Trophoblast cell (in vitro differentiated cells and primary cell): ENCODE results near the gene SMAD2.

Experiments
- DNase-seq, 2 donors: peaks; one replicate each; pipeline ENCODE4 v3.0.0-alpha.2; 2016
- H2AFZ ChIP-seq: 2 replicates; pipeline ENCODE4 v1.6.1; 2013; ENCODE audit warnings: low read length, moderate library complexity, mild to moderate bottlenecking; ENCODE audit not compliant: insufficient read depth, poor library complexity
- H2AK5ac ChIP-seq: 2 replicates; pipeline ENCODE4 v1.6.1; 2013; ENCODE audit warnings: mild to moderate bottlenecking, low read length
- H2BK120ac ChIP-seq: 2 replicates; pipeline ENCODE4 v1.6.1; 2013; ENCODE audit warnings: low read length, mild to moderate bottlenecking, moderate library complexity; ENCODE audit not compliant: insufficient read depth, poor library complexity
- H2BK12ac ChIP-seq: 2 replicates; pipeline ENCODE4 v1.6.1; 2013; ENCODE audit warnings: mild to moderate bottlenecking, low read length, moderate library complexity
- H2BK5ac ChIP-seq: 2 replicates; pipeline ENCODE4 v1.6.1; 2013; ENCODE audit warnings: low read length, low read depth, moderate library complexity, mild to moderate bottlenecking; ENCODE audit not compliant: poor library complexity
- H3K14ac ChIP-seq: 2 replicates; pipeline ENCODE4 v1.6.1; 2013; ENCODE audit warnings: mild to moderate bottlenecking, low read length
- H3K18ac ChIP-seq: 2 replicates; pipeline ENCODE4 v1.6.1; 2013; ENCODE audit warnings: mild to moderate bottlenecking, low read length
- H3K23ac ChIP-seq: 2 replicates; pipeline ENCODE4 v1.6.1; 2013; ENCODE audit warnings: low read length
- H3K27ac ChIP-seq: 2 replicates; pipeline ENCODE4 v1.5.1; 2013; ENCODE audit warnings: low read depth, mild to moderate bottlenecking, inconsistent platforms, low read length, moderate library complexity
- H3K27me3 ChIP-seq: 2 replicates; pipeline ENCODE4 v1.6.1; 2013; ENCODE audit warnings: inconsistent platforms, mild to moderate bottlenecking, low read length, moderate library complexity; ENCODE audit not compliant: insufficient read depth
- H3K36me3 ChIP-seq, 2 experiments: 1 replicate in 1 of 2; 2 replicates in 1 of 2; pipeline ENCODE4 v1.6.1; 2013; ENCODE audit warnings: low read length in 2 of 2, mild to moderate bottlenecking in 2 of 2, moderate library complexity in 1 of 2; ENCODE audit not compliant: insufficient read depth in 2 of 2, control insufficient read depth in 1 of 2
- H3K4ac ChIP-seq: 2 replicates; pipeline ENCODE4 v1.6.1; 2013; ENCODE audit warnings: low read depth, mild to moderate bottlenecking, low read length, moderate library complexity
- H3K4me1 ChIP-seq, 2 experiments: 1 replicate in 1 of 2; 2 replicates in 1 of 2; pipeline ENCODE4 v1.6.1; 2013; ENCODE audit warnings: low read length in 2 of 2, mild to moderate bottlenecking in 2 of 2, moderate library complexity in 1 of 2; ENCODE audit not compliant: insufficient read depth in 2 of 2, control insufficient read depth in 1 of 2
- H3K4me2 ChIP-seq: 2 replicates; pipeline ENCODE4 v1.6.1; 2013; ENCODE audit warnings: inconsistent platforms, mild to moderate bottlenecking, low read length, moderate library complexity
- H3K4me3 ChIP-seq: 2 replicates; pipeline ENCODE4 v1.5.1; 2013; ENCODE audit warnings: mild to moderate bottlenecking, low read depth, low read length, inconsistent platforms
- H3K79me1 ChIP-seq: one replicate; pipeline ENCODE4 v1.6.1; 2013; ENCODE audit warnings: low read length
- H3K79me2 ChIP-seq: 2 replicates; pipeline ENCODE4 v1.6.1; 2013; ENCODE audit warnings: low read length, mild to moderate bottlenecking; ENCODE audit not compliant: control insufficient read depth, insufficient read depth, poor library complexity
- H3K9ac ChIP-seq: 2 replicates; pipeline ENCODE4 v1.6.1; 2013; ENCODE audit warnings: mild to moderate bottlenecking, low read length
- H3K9me3 ChIP-seq: 2 replicates; pipeline ENCODE4 v1.6.1; 2013; ENCODE audit warnings: low read depth, mild to moderate bottlenecking, control low read depth, inconsistent platforms, low read length; ENCODE audit not compliant: insufficient read depth
- H4K12ac ChIP-seq: 2 replicates; pipeline ENCODE4 v1.6.1; 2013; ENCODE audit warnings: low read depth, mild to moderate bottlenecking, low read length, moderate library complexity
- H4K8ac ChIP-seq: 2 replicates; pipeline ENCODE4 v1.6.1; 2013; ENCODE audit warnings: low read depth, mild to moderate bottlenecking, low read length, moderate library complexity
- H4K91ac ChIP-seq: one replicate; pipeline ENCODE4 v1.6.1; 2013; ENCODE audit warnings: low read depth, mild to moderate bottlenecking, low read length, moderate library complexity
- WGBS: extraction: QIAGEN DNeasy Blood & Tissue Kit; methylation state at CpG from one replicate; pipeline ENCODE4 v1.1.7; 2013; ENCODE audit warnings: missing lambda C conversion rate; ENCODE audit not compliant: insufficient read length, insufficient coverage; ENCODE audit errors: extremely low coverage; 5-methylcytosine and 5-hydroxymethylcytosine counted together

Gene SMAD2

GRCh38 chr18:47817795-47818077 lies 112.7 kb downstream of the SMAD2 start:
- no peak overlapping the region for H2AK5ac ChIP-seq

GRCh38 chr18:47817017-47817794 lies 113.3 kb downstream of the SMAD2 start:
- DNase-seq = no peak
- Histone ChIP-seq H3K79me1 (no peaks in the 10 kb centered on the region), H3K4me2 (no peak overlapping the region), H3K27ac (no peak overlapping the region), H3K23ac (no peak overlapping the region), H3K79me2 (no peaks in the 10 kb centered on the region), H3K9me3 (no peaks in the 10 kb centered on the region), H2BK12ac (no peak overlapping the region), H2AK5ac (no peak overlapping the region), H3K4ac (no peak overlapping the region), H3K27me3 (no peaks in the 10 kb centered on the region), H3K4me1 (peaks cover 5% of the 10 kb centered on the region in 2 experiments), H4K91ac (no peak overlapping the region), H2BK120ac (no peak overlapping the region), H2BK5ac (no peak overlapping the region), H2AFZ (no peak overlapping the region), H4K8ac (no peak overlapping the region), H3K36me3 (peaks cover 0 to 2% of the 10 kb centered on the region in 2 experiments), H3K18ac (no peak overlapping the region), H3K9ac (no peak overlapping the region), H3K4me3 (no peak overlapping the region), H4K12ac (no peak overlapping the region), H3K14ac (no peak overlapping the region)
- WGBS = no CpG with 5 or more reads among the region's 9 CpGs

More at GRCh38 chr18:47817795-47818077, 112.7 kb downstream of the SMAD2 start:
- Histone ChIP-seq H2BK120ac (no peak overlapping the region), H3K4ac (no peak overlapping the region), H3K79me1 (no peaks in the 10 kb centered on the region), H3K4me2 (no peak overlapping the region), H3K36me3 (peaks cover 2% of the 10 kb centered on the region in 2 experiments), H3K4me1 (peaks cover 5% of the 10 kb centered on the region in 2 experiments), H3K18ac (no peak overlapping the region), H4K91ac (no peak overlapping the region), H3K27me3 (no peaks in the 10 kb centered on the region), H2BK12ac (no peak overlapping the region), H3K4me3 (no peak overlapping the region), H4K8ac (no peak overlapping the region), H3K9me3 (no peaks in the 10 kb centered on the region), H2BK5ac (no peak overlapping the region), H3K9ac (no peak overlapping the region), H4K12ac (no peak overlapping the region), H3K23ac (no peak overlapping the region), H3K27ac (no peak overlapping the region), H3K14ac (no peak overlapping the region), H3K79me2 (no peaks in the 10 kb centered on the region), H2AFZ (no peak overlapping the region)
- WGBS = no CpG with 5 or more reads among the region's 1 CpG
- no peak for DNase-seq

GRCh38 chr18:47815486-47816270 lies 114.8 kb downstream of the SMAD2 start:
- Histone ChIP-seq H3K4ac (no peak overlapping the region), H3K4me2 (no peak overlapping the region), H3K4me1 (peaks cover 5% of the 10 kb centered on the region in 2 experiments), H2BK12ac (no peak overlapping the region), H3K79me1 (no peaks in the 10 kb centered on the region), H2AFZ (no peak overlapping the region), H3K18ac (no peak overlapping the region), H2BK5ac (no peak overlapping the region), H3K79me2 (no peaks in the 10 kb centered on the region), H3K14ac (no peak overlapping the region), H3K23ac (no peak overlapping the region), H3K36me3 (peaks cover 0 to 2% of the 10 kb centered on the region in 2 experiments), H2AK5ac (no peak overlapping the region), H3K4me3 (no peak overlapping the region), H3K9me3 (no peaks in the 10 kb centered on the region), H3K27ac (no peak overlapping the region), H2BK120ac (no peak overlapping the region), H3K27me3 (no peaks in the 10 kb centered on the region), H4K91ac (no peak overlapping the region), H3K9ac (no peak overlapping the region), H4K8ac (no peak overlapping the region), H4K12ac (no peak overlapping the region)
- DNase-seq = peak; percentile 30 to 73
- WGBS = no CpG with 5 or more reads among the region's 5 CpGs

GRCh38 chr18:47809420-47809819 lies 121.0 kb downstream of the SMAD2 start:
- Histone ChIP-seq H3K4ac (no peak overlapping the region), H2AK5ac (no peak overlapping the region), H3K36me3 (no peaks in the 10 kb centered on the region), H2AFZ (no peak overlapping the region), H3K79me2 (no peaks in the 10 kb centered on the region), H4K91ac (no peak overlapping the region), H3K79me1 (no peaks in the 10 kb centered on the region), H3K23ac (no peak overlapping the region), H3K27me3 (no peaks in the 10 kb centered on the region), H3K9me3 (peaks cover 2% of the 10 kb centered on the region), H3K4me3 (no peak overlapping the region), H3K14ac (no peak overlapping the region), H3K4me2 (no peak overlapping the region), H4K8ac (no peak overlapping the region), H3K9ac (no peak overlapping the region), H3K4me1 (no peaks in the 10 kb centered on the region), H3K27ac (no peak overlapping the region), H2BK5ac (no peak overlapping the region), H2BK120ac (no peak overlapping the region), H4K12ac (no peak overlapping the region), H2BK12ac (no peak overlapping the region), H3K18ac (no peak overlapping the region)
- no peak for DNase-seq
- WGBS = no CpG with 5 or more reads among the region's 3 CpGs
